Large intestine (tissue), 3 donors: ENCODE measurements around the gene PITPNM1. TPM values are rescaled to one million over a fixed set of nuclear protein-coding genes. Genes with fewer than 3 reads are reported as not detected.

ENCODE experiments used
- DNase-seq, 2 donors: peaks; one replicate each; pipeline versions ENCODE4 v3.0.0 to v3.0.0-alpha.2; 2013
- H3K27ac ChIP-seq: one replicate; pipeline ENCODE4 v1.5.1; 2013; ENCODE audit warnings: low read length
- H3K27me3 ChIP-seq: 2 replicates; pipeline ENCODE4 v1.6.1; 2013; ENCODE audit warnings: low read length; ENCODE audit not compliant: control insufficient read depth, insufficient read depth
- H3K36me3 ChIP-seq: 2 replicates; pipeline ENCODE4 v1.6.1; 2013; ENCODE audit warnings: low read length; ENCODE audit not compliant: control insufficient read depth, insufficient read depth
- H3K4me1 ChIP-seq: one replicate; pipeline ENCODE4 v1.6.1; 2013; ENCODE audit warnings: low read length; ENCODE audit not compliant: control insufficient read depth, insufficient read depth
- H3K4me3 ChIP-seq: one replicate; pipeline ENCODE4 v1.5.1; 2013; ENCODE audit warnings: low read length
- H3K9me3 ChIP-seq: one replicate; pipeline ENCODE4 v1.6.1; 2013; ENCODE audit warnings: mild to moderate bottlenecking, low read depth, low read length, moderate library complexity; ENCODE audit not compliant: control insufficient read depth
- whole genome bisulfite sequencing: methylation state at CpG from one replicate; pipeline ENCODE4 v1.1.5; 2013; ENCODE audit warnings: low lambda C conversion rate; ENCODE audit not compliant: insufficient coverage; 5-methylcytosine and 5-hydroxymethylcytosine counted together
- polyA plus RNA-seq: library from polyadenylated mRNA; unstranded; fragments of 120-200 nt; gene quantifications from one replicate; pipeline ENCODE4 v1.2.1, GENCODE V29; 2013

Gene PITPNM1
- polyA plus RNA-seq, 1 donor = 54.1 TPM

- Histone ChIP-seq H3K9me3 (peaks cover 5% of the 10 kb centered on the region), H3K36me3 (peaks cover 84% of the 10 kb centered on the region)
Measured at GRCh38 chr11:67495234-67496005, 9.7 kb downstream of the PITPNM1 start.

GRCh38 chr11:67494371-67495233 lies 10.6 kb downstream of the PITPNM1 start:
- Histone ChIP-seq H3K9me3 (peaks cover 5% of the 10 kb centered on the region), H3K36me3 (peaks cover 85% of the 10 kb centered on the region), H3K27me3 (no peaks in the 10 kb centered on the region), H3K27ac (no peak overlapping the region), H3K4me1 (no peaks in the 10 kb centered on the region), H3K4me3 (no peak overlapping the region)
- 96% methylated on average over 5 of the region's 59 CpGs for WGBS
- DNase-seq = no peak

More at GRCh38 chr11:67495234-67496005, 9.7 kb downstream of the PITPNM1 start:
- no peak overlapping the region for H3K27ac ChIP-seq
- H3K4me1 ChIP-seq = no peaks in the 10 kb centered on the region
- H3K4me3 ChIP-seq = no peak overlapping the region
- no peaks in the 10 kb centered on the region for H3K27me3 ChIP-seq
- no peak for DNase-seq
- WGBS = no CpG with 5 or more reads among the region's 16 CpGs

GRCh38 chr11:67493548-67494370 lies 11.4 kb downstream of the PITPNM1 start:
- H3K27ac ChIP-seq = no peak overlapping the region
- no peak overlapping the region for H3K4me3 ChIP-seq
- no peak for DNase-seq
- no peaks in the 10 kb centered on the region for H3K4me1 ChIP-seq
- H3K27me3 ChIP-seq = no peaks in the 10 kb centered on the region
- H3K9me3 ChIP-seq = peaks cover 5% of the 10 kb centered on the region
- WGBS = no CpG with 5 or more reads among the region's 65 CpGs
- peaks cover 87% of the 10 kb centered on the region for H3K36me3 ChIP-seq

GRCh38 chr11:67492801-67493547 lies 12.2 kb downstream of the PITPNM1 start:
- Histone ChIP-seq H3K4me1 (no peaks in the 10 kb centered on the region), H3K27ac (no peak overlapping the region), H3K4me3 (no peak overlapping the region), H3K9me3 (peaks cover 5% of the 10 kb centered on the region), H3K36me3 (peaks cover 81% of the 10 kb centered on the region), H3K27me3 (no peaks in the 10 kb centered on the region)
- no CpG with 5 or more reads among the region's 46 CpGs for WGBS
- no peak for DNase-seq

- Histone ChIP-seq H3K36me3 (peaks cover 81% of the 10 kb centered on the region), H3K4me1 (no peaks in the 10 kb centered on the region), H3K4me3 (no peak overlapping the region), H3K27ac (no peak overlapping the region), H3K9me3 (peaks cover 5% of the 10 kb centered on the region), H3K27me3 (no peaks in the 10 kb centered on the region)
- DNase-seq = no peak
- WGBS = no CpG with 5 or more reads among the region's 19 CpGs
Measured at GRCh38 chr11:67492069-67492727, 13.0 kb downstream of the PITPNM1 start.

GRCh38 chr11:67491276-67492068 lies 13.7 kb downstream of the PITPNM1 start:
- Histone ChIP-seq H3K36me3 (peaks cover 79% of the 10 kb centered on the region), H3K27me3 (no peaks in the 10 kb centered on the region), H3K4me1 (no peaks in the 10 kb centered on the region), H3K4me3 (no peak overlapping the region), H3K27ac (no peak overlapping the region), H3K9me3 (peaks cover 5% of the 10 kb centered on the region)
- WGBS = no CpG with 5 or more reads among the region's 24 CpGs
- no peak for DNase-seq

GRCh38 chr11:67490727-67491065 lies 14.5 kb downstream of the PITPNM1 start:
- WGBS = no CpG with 5 or more reads among the region's 15 CpGs
- Histone ChIP-seq H3K9me3 (peaks cover 5% of the 10 kb centered on the region), H3K36me3 (peaks cover 72% of the 10 kb centered on the region), H3K4me1 (no peaks in the 10 kb centered on the region), H3K27ac (no peak overlapping the region), H3K27me3 (no peaks in the 10 kb centered on the region), H3K4me3 (no peak overlapping the region)
- DNase-seq = no peak

GRCh38 chr11:67489885-67490726 lies 15.1 kb downstream of the PITPNM1 start:
- Histone ChIP-seq H3K27me3 (no peaks in the 10 kb centered on the region), H3K9me3 (peaks cover 5% of the 10 kb centered on the region), H3K4me1 (no peaks in the 10 kb centered on the region), H3K4me3 (no peak overlapping the region), H3K36me3 (peaks cover 67% of the 10 kb centered on the region), H3K27ac (no peak overlapping the region)
- no CpG with 5 or more reads among the region's 23 CpGs for WGBS
- no peak for DNase-seq
